ENCODE data around the gene EFEMP1.

Gene EFEMP1

GRCh38 chr2:55923091-55923981 lies at the start of gene EFEMP1:
TSS of gene EFEMP1 (minus strand) at chr2:55923782. CDS start at chr2:55922440, 1,342 bp downstream.
- no peak for DNase-seq (ENCODE audit: low spot score)

GRCh38 chr2:55970500-55970899 lies 46.9 kb upstream of the EFEMP1 start:
- no peak for DNase-seq (ENCODE audit: low spot score)

- DNase-seq (ENCODE audit: low spot score) = no peak
These were observed 45.4 kb upstream of the EFEMP1 start for GRCh38 chr2:55968941-55969340.

- DNase-seq (ENCODE audit: low spot score) = no peak
These were observed 43.0 kb upstream of the EFEMP1 start for GRCh38 chr2:55966401-55967118.

- DNase-seq (ENCODE audit: low spot score) = no peak
These were observed 42.4 kb upstream of the EFEMP1 start for GRCh38 chr2:55965966-55966365.

GRCh38 chr2:55965276-55965675 lies 41.7 kb upstream of the EFEMP1 start:
- DNase-seq (ENCODE audit: low spot score) = no peak

- no peak for DNase-seq (ENCODE audit: low spot score)
These were observed 39.3 kb upstream of the EFEMP1 start for GRCh38 chr2:55962915-55963314.

GRCh38 chr2:55961318-55961911 lies 37.8 kb upstream of the EFEMP1 start:
- DNase-seq (ENCODE audit: low spot score) = no peak

GRCh38 chr2:55958756-55959155 lies 35.2 kb upstream of the EFEMP1 start:
- DNase-seq (ENCODE audit: low spot score) = no peak

GRCh38 chr2:55957142-55957541 lies 33.6 kb upstream of the EFEMP1 start:
- DNase-seq (ENCODE audit: low spot score) = no peak

GRCh38 chr2:55954306-55955035 lies 30.9 kb upstream of the EFEMP1 start:
- DNase-seq (ENCODE audit: low spot score) = no peak

GRCh38 chr2:55952415-55952814 lies 28.8 kb upstream of the EFEMP1 start:
- no peak for DNase-seq (ENCODE audit: low spot score)

GRCh38 chr2:55951533-55951932 lies 28.0 kb upstream of the EFEMP1 start:
- DNase-seq (ENCODE audit: low spot score) = no peak

GRCh38 chr2:55949613-55950012 lies 26.0 kb upstream of the EFEMP1 start:
- DNase-seq (ENCODE audit: low spot score) = no peak

- DNase-seq (ENCODE audit: low spot score) = no peak
These were observed 25.6 kb upstream of the EFEMP1 start for GRCh38 chr2:55949211-55949610.

- DNase-seq (ENCODE audit: low spot score) = no peak
These were observed 24.8 kb upstream of the EFEMP1 start for GRCh38 chr2:55948176-55948923.

GRCh38 chr2:55947752-55948151 lies 24.2 kb upstream of the EFEMP1 start:
- no peak for DNase-seq (ENCODE audit: low spot score)

- DNase-seq (ENCODE audit: low spot score) = no peak
These were observed 23.2 kb upstream of the EFEMP1 start for GRCh38 chr2:55946793-55947192.

GRCh38 chr2:55943466-55943865 lies 19.9 kb upstream of the EFEMP1 start:
- DNase-seq (ENCODE audit: low spot score) = no peak

GRCh38 chr2:55936351-55936750 lies 12.8 kb upstream of the EFEMP1 start:
- DNase-seq (ENCODE audit: low spot score) = no peak

GRCh38 chr2:55934337-55934736 lies 10.8 kb upstream of the EFEMP1 start:
- no peak for DNase-seq (ENCODE audit: low spot score)
